Measurements from ENCODE around the gene RNF207.

DNA sequence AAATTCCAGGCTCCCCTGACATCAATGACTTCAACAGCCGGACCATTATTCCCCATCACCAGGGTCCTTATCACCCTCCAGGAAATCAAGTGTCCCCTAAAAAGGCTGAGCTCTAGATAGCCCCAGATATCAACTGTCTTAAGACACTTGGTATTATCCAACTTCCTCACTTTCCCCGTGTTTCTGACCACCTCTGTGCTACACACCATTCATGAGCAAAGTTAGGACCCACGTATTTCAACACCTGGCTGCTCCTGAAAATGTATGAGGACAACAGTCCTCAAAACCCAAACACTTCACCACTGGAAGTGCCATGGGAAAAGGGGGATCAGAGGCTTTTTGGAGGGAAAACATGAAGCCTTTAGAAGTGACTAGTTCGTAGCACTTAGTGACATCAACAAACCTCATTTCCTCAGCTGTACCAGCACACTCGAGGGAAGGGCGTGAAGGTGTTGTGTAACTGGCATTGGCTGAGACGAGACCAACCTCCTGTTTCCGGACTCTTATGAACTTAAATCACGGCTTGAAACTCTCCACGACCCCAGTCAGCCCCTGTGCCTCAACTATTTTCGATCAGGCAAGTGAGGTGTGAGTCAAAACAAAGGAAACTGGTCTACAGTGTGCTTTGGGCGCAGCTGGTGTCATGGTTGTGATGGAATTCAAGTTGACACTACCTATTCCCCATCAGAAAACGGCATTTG is 21.7 kb upstream of the RNF207 start:
- TF ChIP-seq, protein P1, sequence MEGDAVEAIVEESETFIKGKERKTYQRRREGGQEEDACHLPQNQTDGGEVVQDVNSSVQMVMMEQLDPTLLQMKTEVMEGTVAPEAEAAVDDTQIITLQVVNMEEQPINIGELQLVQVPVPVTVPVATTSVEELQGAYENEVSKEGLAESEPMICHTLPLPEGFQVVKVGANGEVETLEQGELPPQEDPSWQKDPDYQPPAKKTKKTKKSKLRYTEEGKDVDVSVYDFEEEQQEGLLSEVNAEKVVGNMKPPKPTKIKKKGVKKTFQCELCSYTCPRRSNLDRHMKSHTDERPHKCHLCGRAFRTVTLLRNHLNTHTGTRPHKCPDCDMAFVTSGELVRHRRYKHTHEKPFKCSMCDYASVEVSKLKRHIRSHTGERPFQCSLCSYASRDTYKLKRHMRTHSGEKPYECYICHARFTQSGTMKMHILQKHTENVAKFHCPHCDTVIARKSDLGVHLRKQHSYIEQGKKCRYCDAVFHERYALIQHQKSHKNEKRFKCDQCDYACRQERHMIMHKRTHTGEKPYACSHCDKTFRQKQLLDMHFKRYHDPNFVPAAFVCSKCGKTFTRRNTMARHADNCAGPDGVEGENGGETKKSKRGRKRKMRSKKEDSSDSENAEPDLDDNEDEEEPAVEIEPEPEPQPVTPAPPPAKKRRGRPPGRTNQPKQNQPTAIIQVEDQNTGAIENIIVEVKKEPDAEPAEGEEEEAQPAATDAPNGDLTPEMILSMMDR (IDR thresholded peaks at IDR 0.05; ENCODE audit: poor library complexity) = no peak
- no peak for TF ChIP-seq EZH2 (IDR thresholded peaks at IDR 0.05; ENCODE audit: borderline replicate concordance)
